GM21786 (cell line): ENCODE data around the gene CARMIL1.

Experiments used
- ATAC-seq: cut with Tn5 transposase; IDR thresholded peaks from one replicate; pipeline ENCODE4 v1.9.1; 2021; ENCODE audit not compliant: unreplicated experiment

The CARMIL1 gene

DNA sequence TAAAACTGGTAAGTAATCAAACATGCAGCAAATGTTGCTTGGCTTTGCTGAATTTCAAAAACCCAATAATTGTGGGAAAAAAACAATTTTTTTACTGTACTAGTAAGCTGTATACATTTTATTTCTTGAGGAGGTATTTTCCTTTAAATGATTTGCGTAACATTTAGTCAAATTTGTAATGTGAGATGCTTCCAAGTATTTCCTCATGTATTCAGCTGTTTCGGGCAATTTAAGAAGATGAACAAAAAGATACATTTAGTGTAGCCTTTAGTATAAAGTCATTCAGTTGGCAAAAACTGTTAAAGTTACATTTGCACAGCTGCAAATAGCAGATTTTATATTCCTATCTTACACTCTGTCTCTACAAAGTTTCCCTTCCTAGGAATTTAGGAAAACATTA, 186.8 kb downstream of the CARMIL1 start:
- ATAC-seq, result no peak

DNA sequence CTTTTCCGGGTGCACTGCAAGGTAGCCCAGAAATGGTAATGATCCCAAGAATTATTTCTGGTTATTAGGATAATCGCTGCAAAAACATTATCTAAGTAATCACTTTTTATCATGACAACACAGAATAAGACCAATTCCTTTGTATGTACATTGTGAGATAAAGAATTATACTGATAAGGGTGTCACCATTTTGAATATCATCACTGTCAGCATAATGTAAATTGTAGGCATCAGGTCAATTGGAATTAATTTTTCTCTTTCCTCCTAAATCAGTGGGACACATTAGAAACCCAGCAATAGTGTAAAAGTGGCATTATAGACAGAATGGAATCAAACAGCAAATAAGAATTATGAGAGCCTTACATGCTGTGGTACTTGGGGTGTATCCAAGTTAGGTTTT, 189.7 kb downstream of the CARMIL1 start:
- ATAC-seq, result no peak

DNA sequence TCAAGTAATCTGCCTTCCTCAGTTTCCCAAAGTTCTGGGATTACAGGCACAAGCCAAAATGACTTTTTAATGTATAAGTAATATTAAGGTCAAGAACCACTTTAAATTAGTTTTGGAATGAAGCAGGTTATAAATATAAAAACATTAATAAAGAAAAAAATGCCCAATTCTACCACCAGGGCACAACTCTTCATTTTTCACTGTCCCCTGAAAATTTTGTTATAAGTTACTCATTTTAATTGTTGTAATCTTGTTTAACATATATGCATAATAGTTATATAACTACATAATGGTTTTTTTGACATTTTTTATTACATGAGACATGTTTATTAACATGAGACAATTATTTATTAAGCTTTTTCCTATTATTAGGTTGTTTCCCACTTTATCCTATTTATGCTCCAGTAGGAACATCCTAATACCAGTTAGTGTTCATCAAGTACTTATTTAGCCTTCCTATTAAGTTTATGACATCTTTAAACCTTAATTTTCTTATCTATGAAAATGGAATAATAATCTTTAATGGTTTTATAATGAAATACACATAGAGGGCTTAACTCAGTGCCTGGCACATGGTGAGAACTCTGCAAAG, 190.7 kb downstream of the CARMIL1 start:
- no peak for ATAC-seq

DNA sequence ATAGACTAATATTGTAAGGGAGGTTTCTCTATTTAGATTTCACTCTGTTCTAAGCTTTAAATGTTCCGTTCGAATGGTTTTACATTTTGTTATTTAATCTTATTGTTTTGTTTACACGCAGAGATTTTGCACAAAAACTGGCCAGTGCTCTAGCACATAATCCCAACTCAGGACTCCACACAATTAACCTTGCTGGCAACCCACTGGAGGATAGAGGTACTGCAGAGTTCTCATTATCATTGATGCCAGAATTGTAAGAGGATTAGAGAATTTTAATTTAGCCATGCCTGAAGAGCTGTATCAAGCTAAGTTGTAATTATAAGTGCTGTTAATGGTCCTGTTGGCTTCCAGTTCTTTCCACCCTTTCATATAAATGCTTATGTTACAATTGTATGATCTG, 193.1 kb downstream of the CARMIL1 start:
- ATAC-seq, result no peak

DNA sequence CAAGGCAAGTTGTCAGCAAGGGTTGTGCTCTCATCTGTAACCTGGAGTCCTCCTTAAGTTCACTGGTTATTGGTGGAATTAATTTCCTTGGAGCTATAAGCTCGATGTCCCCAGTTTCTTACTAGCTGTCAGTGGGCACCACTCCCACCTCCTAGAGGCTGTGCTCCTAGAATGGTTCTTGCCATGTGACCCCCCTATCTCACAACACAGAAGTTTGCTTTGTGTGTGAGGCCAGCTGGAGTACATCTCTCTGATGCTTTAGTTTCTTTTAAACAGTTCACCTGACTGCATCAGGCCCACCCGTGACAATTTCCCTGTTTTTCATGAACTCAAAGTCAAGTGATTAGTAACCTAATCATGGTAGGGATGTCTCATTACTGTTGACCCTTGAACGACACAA, 193.7 kb downstream of the CARMIL1 start:
- ATAC-seq, result no peak

DNA sequence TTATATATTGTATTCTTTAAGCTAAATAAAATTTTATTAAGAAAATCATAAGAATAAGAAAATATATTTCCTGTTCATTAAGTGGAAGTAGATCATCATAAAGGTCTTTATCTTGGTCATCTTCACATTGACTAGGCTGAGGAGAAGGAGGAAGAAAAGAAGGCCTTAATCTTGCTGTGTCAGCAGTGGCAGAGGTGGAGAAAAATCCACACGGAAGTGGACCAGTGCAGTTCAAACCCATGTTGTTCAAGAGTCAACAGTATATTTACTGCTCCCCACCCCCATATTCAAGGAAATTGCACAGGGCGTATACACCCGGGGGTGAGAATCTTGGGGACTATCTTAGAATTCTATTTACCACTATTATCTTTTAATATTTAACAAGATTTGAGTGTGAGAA, 194.3 kb downstream of the CARMIL1 start:
- ATAC-seq, result no peak

DNA sequence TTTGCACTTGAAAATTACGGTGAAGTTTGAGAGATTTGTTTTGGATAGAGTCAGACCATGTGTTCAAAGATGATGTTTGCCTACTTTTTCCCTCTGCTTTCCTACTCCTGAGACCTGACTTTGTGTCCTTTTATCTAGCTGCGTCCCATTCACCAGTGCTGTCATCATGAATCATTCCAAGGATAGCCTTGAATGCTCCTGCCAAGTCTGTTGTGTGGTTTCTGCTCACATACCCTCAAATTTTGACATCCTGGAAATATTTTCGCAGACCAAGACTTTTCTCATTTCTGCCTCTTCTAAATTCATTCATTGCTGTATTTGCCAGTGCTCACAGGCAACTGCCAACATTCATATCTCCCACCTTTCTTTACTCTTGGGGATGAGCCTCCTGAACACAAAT, 197.0 kb downstream of the CARMIL1 start:
- no peak for ATAC-seq

DNA sequence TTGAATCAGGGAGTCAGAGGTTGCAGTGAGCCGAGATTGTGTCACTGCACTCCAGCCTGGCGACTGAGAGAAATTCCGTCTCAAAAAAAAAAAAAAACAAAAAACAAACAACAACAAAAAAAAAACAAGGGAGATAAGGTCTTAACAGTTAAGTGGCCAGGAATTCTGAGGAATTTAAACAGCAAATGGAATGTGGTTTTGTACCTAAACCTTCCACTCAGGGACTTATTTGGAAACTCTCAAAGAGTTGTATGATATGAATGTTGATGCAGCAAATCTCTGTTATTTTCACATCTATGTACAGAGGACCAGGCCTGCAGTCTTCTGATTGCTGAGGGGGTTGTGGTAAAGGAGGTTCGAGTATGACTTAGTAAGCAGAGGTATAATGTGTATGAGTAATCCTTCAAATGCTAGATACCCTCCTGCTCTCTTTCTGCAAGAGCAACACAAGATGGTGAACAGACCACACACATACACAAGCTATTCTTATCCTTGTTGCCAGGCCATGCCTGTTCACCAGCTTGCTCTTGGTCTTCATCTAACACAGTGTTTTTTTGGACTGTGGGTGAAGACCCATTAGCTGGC, 197.9 kb downstream of the CARMIL1 start:
- no peak for ATAC-seq

DNA sequence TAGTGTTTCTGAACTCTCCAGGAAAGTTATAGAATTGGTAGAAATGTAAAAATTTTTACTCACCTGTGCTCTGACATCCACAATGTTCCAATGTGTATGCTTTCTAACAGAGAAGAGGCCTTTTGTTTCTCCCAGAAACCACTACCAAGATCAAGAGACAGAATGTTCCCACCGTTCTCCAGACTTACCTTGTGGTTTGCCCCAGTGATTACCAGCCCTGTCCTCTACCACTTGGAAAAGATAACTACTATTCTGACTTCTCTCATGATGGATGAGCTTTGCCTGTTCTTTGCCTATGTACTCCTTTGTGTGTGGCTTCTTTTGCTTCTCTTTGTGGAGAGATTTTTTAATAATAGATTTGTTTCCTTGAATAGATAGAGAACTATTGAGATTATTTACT, 199.8 kb downstream of the CARMIL1 start:
- ATAC-seq, result no peak

DNA sequence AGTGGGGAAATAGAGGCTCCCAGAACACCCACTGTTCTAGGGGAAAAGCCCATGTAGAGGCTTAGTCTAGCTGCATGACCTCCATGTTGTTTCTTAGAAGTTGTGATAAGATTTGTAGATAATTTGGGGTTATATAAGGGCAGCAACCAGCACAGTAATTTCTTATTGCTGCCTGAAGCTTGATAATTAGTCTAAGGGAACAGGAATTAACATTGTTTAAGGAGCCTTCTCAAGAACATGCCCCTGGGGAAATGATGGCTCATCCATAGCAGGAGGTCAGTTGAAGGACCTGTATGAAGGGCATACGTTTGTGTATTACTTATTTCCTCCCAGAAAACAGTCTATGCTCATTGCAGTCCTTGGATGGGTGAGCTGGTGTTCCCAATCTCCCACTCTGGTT, 202.1 kb downstream of the CARMIL1 start:
- ATAC-seq, result no peak

DNA sequence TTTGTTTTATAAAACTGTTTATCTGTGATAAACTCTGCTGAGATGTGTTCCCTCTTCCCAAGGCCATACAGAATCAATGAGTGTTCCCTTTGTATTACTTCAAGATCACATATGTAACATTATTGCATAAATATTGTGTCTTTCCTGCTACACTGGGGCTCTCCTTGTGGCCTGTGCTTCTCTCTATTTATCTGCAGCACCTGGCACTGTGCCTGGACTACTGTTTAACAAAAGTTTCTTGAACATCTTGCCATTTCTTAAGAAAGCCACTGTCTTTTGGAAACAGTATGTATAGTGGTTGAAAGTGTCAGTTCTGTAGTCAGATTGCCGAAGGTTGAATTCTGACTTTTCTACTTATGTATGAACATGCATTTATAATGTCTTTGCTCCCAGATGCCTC, 203.8 kb downstream of the CARMIL1 start:
- no peak for ATAC-seq

DNA sequence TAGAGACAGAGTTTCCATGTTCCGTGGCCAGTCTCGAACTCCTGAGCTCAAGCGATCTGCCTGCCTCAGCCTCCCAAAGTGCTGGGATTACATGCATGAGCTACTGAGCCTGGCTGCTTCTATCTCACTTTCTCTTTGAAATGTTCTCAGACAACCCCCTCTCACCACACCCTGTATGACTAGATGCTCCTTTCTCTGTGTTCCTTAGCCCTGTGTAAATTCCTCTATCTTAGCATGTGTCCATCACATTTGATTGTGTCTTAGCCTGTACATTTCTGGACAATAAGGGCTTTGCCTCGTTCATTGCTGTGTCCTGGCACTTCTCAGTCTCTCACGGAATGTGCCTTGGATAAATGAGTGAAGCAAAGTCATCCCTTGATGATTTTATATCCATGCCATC, 204.8 kb downstream of the CARMIL1 start:
- no peak for ATAC-seq

DNA sequence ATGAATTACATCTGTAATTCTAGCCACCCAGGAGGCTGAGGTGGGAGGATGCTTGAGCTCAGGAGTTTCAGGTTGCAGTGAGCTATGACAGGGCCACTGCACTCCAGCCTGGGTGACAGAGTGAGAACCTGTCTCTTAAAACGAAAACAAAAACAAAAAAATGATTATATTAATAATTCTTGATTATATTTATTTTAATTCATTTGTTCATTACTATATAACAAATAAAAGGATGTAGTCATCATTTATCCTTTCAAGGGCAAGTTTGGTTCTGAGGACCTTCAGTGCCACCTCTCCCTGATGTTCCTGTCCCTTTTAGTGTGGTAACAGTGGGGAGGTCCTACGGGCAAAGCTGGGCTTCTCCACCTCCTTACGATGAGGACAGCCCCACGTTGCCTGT, 205.7 kb downstream of the CARMIL1 start:
- no peak for ATAC-seq

DNA sequence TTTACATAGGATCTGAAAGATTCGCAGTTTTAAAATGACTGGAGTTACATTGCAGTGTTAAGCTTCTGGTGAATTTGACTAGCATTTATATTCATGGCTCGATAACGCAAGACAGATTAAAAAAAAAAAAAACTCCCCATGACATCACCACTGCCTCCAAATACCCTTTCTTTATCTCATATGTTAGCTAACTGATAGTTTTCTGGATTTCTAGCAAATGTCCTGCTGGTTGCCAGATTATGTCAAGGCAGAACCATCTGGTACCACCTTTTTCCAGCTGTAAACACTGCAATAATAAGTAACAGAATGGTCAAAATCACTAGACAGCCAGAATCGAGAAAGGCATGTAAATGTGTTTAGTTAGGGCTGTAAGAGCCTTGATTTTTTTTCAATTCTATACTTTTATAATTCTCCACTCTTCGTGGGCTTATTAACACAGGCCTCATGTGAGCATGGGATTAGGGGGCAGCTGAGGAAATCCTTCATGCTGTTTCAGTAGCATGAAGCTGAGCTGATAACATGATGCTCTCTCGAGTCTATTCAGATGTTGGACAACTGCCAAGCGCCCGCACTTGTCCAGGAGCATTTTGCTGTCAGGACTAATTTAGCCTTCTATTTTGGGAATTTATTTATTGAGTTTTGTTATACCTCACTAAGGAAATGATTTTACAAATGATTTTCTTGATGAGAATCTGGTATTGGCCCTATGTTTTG, 206.8 kb downstream of the CARMIL1 start:
- no peak for ATAC-seq

DNA sequence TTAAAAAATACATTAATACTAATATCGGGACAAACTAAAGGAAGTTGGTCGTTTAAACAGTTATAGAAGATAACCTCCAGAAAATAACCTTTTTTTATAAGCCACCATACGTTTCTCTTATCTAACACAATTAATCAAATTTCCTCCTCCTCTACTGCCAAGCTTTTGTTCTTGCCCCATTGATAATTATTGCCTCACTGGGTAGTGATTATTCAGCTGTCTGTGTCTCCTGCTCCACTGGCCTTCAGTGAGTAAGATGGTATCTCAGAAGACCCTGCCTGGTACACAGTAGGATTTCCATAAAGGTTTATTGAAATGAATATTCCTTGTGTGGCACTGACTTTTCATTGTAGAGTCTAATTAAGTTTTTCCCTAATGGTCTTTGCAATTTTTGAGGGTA, 207.4 kb downstream of the CARMIL1 start:
- ATAC-seq, result no peak

DNA sequence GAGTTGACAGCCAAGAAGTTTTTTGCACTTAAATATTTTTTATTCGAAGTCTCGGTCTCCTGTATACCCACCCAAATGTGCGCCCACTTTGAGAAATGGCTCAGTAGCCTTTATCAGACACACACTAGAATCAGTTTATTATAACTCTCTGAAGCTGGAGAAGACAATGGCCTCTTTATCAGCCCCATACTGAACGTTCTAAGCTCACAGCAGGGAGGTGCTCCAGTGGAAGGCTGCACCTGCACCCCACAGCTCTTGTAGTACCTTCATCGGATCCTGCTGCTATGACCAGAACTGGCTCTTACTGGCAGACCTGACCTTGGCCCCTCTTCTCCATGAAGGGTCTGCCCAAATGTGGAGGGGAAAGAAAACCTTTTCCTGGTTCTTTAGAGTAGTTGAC, 207.8 kb downstream of the CARMIL1 start:
- ATAC-seq, result no peak

DNA sequence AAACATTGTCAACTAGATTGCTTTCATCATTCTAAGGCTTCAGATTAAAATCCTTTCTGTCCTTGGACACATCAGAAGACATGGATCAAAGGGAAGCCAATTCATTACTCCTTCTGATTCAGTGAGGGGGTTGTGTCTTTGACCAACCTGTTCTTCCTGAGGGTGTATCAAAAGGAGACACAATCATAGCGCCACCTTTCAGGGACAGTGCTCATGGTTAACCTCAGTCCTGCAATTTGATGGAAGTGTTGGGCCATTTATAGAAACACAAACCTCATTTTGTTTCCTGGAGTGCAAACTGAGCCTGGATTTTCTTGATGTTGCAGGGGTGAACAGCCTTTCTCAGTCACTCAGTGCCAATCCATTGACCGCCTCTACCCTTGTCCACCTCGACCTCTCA, 209.0 kb downstream of the CARMIL1 start:
- no peak for ATAC-seq

DNA sequence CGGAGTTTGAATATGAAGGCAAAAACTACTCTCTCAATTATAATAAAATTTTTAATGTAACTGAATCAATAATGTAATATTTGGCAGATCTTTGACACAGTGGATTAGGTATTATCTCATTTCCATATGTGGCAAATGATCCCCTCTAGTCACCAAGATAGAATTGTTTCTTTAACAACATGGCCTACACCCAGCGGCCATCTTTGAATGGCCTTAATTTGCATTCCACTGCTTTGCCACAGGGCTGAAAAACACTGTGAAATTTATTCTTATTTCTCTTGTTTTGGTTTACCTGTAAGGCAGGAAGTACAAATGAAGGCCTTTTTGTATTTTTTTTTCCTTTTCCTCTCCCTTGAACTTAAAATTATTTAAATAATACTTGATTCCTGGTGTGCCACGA, 210.2 kb downstream of the CARMIL1 start:
- no peak for ATAC-seq

DNA sequence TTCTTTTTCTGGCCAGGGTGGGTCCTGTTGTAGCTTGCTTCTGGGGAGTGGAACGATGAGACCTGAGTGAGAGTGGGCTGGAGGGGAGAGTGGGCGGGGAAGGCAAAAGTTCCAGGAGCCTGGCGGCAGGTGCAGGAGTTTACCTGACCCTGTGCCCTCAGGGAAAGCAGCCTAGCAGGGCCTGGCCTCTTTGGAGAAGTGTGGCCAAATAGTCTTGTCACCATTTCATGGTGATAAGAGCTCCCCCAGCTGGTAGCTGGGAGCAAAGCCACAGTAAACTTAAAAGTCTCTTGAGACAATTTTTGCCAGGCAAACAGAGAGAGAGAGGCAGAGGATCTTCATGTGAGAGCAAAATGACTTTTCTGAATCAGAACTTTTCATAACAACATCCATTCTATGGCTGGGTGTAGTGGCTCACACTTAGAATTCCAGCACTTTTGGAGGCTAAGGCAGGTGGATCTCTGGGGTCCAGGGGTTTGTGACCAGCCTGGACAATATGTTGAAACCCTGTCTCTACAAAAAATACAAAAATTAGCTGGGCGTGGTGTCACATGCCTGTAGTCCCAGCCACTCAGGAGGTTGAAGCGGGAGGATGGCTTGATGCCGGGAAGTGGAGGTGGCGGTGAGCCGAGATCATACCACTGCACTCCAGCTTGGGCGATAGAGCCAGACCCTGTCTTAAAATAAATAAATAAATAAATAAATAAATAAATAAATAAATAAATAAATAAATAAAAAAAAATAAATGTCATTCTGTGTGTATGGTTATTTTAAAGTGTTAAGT, 211.0 kb downstream of the CARMIL1 start:
- ATAC-seq, result peak; percentile 87

DNA sequence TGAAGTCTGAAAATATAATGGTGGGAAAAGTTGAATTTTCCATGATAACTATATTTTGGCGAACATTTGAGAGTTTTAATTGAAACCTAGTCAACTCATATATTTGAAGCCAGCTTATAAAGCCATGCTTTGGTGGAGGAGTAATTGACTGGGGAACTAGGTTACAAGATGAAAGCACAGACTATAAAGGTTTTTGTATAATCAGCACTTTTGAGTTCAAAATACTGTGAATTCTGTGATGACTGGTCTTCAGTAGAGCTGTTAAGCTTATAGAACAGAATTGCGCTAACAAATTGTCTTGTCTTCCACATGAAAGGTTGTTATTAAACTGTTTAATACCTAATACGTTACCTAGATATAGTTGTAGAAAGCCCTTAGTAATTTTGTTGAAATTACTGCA, 213.8 kb downstream of the CARMIL1 start:
- no peak for ATAC-seq

DNA sequence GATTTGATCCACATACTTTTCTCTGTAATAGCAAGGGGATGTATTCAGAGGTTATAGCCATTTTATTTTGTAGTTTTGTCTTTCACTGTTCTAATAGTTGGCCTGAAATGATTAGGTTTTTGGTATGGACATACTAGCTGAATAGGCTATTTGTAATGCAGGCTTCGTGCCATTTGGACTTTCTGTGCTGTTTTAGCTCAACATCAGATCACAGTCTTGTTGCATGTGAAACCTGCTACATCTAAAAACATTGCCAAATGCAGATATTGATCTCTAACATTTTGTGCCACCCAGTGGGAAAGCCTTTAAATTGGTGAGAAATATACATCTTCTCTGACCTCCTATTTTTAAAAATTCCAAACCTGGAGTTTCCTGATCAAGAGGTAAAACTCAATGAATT, 215.3 kb downstream of the CARMIL1 start:
- ATAC-seq, result no peak
